PFSK-1 (cell line): ENCODE measurements around the gene NSRP1.

ENCODE experiments used
- FOXP2 ChIP-seq: optimal IDR thresholded peaks from 2 replicates; pipeline ENCODE3; 2011; ENCODE audit warnings: borderline replicate concordance, control low read depth, inconsistent platforms; ENCODE audit not compliant: insufficient read depth; ENCODE audit errors: extremely low read length, extremely low read depth
- POLR2AphosphoS5 ChIP-seq: IDR thresholded peaks from 2 replicates; pipeline ENCODE4 v1.6.1; 2012; ENCODE audit warnings: low read depth, mild to moderate bottlenecking, control low read depth, low read length, moderate library complexity
- SIN3A ChIP-seq: IDR thresholded peaks from 2 replicates; pipeline ENCODE4 v1.6.1; 2012; ENCODE audit warnings: mild to moderate bottlenecking, low read length, moderate library complexity, borderline replicate concordance; ENCODE audit not compliant: insufficient read depth
- TAF1 ChIP-seq: IDR thresholded peaks from 2 replicates; pipeline ENCODE4 v1.6.1; 2012; ENCODE audit warnings: low read length, control low read depth, borderline replicate concordance; ENCODE audit not compliant: insufficient read depth
- TF ChIP-seq, protein P1 (sequence below), 2 experiments: IDR thresholded peaks; 2 replicates each; pipeline versions ENCODE4 v1.6.1 to v1.8.0; 2011 to 2012; ENCODE audit warnings: low read depth in 2 of 2, low read length in 2 of 2, control low read depth in 1 of 2, inconsistent platforms in 1 of 2, mild to moderate bottlenecking in 1 of 2, moderate library complexity in 1 of 2; ENCODE audit not compliant: insufficient read depth in 1 of 2

DNA sequence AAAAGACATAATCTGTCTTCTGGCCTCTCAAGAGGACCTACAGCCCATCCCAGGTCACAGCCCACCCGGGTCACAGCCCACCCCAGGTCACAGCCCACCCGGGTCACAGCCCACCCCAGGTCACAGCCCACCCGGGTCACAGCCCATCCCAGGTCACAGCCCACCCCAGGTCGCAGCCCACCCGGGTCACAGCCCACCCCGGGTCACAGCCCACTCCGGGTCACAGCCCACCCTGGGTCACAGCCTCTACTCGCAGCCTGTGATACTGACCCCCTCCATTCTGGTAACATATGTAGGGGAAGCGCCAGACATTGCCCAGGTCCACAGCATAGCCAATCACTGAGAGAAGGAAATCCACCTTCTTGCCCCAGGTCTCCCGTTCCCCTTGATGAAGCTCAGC lies 104.7 kb downstream of the NSRP1 start:
- TF ChIP-seq POLR2AphosphoS5 = no peak
- TF ChIP-seq TAF1 = no peak
- no peak for TF ChIP-seq SIN3A
- no peak for TF ChIP-seq FOXP2
- TF ChIP-seq, protein P1, sequence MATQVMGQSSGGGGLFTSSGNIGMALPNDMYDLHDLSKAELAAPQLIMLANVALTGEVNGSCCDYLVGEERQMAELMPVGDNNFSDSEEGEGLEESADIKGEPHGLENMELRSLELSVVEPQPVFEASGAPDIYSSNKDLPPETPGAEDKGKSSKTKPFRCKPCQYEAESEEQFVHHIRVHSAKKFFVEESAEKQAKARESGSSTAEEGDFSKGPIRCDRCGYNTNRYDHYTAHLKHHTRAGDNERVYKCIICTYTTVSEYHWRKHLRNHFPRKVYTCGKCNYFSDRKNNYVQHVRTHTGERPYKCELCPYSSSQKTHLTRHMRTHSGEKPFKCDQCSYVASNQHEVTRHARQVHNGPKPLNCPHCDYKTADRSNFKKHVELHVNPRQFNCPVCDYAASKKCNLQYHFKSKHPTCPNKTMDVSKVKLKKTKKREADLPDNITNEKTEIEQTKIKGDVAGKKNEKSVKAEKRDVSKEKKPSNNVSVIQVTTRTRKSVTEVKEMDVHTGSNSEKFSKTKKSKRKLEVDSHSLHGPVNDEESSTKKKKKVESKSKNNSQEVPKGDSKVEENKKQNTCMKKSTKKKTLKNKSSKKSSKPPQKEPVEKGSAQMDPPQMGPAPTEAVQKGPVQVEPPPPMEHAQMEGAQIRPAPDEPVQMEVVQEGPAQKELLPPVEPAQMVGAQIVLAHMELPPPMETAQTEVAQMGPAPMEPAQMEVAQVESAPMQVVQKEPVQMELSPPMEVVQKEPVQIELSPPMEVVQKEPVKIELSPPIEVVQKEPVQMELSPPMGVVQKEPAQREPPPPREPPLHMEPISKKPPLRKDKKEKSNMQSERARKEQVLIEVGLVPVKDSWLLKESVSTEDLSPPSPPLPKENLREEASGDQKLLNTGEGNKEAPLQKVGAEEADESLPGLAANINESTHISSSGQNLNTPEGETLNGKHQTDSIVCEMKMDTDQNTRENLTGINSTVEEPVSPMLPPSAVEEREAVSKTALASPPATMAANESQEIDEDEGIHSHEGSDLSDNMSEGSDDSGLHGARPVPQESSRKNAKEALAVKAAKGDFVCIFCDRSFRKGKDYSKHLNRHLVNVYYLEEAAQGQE (IDR thresholded peaks at IDR 0.05; ENCODE audit: insufficient read depth in 1 of 2, low read depth in 2 of 2, low read length in 2 of 2) = no peak
